Right hindlimb (tissue), 1 donor: Measurements from ENCODE around the gene NEUROG1.

Experiments
- DNase-seq: peaks from one replicate; pipeline ENCODE4 v3.0.0-alpha.2; 2018

The NEUROG1 gene

DNA sequence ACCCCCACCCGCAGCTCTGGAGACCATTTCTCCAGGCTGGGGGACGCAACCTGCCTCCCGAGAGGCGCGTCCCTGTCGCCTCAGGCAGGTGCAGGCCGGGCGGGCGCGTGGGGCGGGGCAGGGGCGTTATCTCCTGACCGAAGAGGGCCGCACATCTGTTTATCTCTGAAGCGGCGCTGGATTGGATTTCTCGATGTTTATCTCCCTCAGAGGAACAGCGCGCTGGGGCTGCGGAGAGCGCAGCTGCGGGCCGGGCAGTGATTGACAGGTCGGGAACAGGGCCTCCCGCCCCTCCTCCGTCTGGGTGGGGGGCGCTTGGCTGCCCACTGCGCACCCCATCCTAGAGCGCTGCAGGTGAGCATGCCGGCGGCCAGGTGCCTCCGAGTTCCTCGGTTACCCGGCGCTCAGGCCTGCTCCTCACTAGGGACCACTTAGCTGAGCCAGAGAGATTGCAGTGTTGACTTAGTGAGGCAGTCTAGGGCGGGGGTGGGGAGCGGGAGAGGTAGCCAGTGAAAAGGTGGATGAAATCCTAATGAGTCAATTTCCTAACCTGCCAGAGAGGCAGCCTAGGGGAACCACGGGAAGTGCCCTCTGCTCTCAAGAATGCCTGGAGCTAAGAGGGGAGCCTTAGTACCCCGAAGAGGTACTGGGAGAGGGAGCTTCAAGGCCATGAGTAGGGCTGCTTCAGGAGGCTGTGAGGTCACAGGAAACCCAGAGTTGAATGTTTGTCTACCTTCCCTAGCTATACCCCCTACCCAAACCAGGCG is 44.0 kb downstream of the NEUROG1 start:
- DNase-seq = no peak

DNA sequence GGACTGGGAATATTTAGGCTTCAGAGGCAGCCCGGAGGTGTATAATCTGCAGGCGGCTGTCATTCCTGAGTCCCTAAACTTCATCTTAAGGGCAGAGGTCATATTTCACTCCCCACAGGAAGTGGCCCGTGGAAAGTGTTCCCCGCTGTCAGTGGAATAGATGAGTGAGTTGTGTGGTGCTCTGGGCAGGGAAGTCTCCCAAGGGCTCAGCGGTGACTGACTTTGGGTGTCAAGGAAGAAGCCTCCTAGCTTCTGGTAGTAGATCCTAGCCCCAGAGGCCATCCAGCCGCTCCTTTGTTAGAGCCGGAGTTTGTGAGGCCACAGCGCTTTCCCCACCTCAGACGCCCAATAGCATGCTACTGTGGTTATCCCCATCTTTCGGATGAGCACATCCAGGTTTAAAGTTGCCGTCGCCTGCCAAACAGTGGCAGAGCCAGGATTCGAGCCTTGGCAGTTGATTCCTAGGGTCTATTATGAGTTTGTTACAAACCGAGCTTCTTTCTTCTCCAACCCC is 44.7 kb downstream of the NEUROG1 start:
- DNase-seq = no peak

DNA sequence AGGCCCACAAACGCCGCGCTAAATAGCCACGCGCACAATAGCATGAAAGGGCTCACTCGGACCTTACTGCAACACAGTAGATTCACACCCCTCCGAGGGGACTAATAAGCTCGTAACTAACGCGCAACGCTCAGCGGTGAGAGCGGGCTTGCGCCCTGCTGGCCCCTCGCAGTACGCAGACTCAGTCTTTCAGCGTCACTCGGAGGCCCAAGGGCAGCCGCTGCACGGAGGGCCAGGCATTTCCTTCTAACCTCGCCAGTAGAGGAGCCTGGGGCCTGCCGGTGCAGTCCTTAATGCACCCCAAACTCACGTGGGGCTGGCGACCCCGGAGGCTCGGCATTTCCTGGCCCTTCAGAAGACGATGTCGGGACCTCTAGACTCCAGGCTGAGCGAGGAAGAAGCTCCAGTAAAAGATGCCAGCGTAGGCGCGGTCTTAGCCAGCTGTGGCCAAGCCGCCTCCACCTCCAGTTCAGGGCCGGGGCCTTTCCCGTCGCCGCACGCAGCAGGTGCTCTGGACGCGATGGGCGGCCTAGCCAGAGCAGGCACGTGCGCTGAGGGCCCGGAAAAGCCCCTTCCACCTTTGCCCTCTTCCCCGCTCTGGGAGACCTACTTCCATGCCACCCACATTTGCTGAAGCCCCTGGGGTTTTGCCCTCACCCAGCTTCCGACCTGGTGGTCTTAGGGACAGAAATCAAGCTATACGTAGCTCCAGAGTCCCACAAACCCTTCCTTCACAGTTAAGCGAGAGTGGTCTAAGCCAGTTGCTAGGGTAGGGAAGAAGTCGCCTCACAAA is 45.3 kb downstream of the NEUROG1 start:
- no peak for DNase-seq

DNA sequence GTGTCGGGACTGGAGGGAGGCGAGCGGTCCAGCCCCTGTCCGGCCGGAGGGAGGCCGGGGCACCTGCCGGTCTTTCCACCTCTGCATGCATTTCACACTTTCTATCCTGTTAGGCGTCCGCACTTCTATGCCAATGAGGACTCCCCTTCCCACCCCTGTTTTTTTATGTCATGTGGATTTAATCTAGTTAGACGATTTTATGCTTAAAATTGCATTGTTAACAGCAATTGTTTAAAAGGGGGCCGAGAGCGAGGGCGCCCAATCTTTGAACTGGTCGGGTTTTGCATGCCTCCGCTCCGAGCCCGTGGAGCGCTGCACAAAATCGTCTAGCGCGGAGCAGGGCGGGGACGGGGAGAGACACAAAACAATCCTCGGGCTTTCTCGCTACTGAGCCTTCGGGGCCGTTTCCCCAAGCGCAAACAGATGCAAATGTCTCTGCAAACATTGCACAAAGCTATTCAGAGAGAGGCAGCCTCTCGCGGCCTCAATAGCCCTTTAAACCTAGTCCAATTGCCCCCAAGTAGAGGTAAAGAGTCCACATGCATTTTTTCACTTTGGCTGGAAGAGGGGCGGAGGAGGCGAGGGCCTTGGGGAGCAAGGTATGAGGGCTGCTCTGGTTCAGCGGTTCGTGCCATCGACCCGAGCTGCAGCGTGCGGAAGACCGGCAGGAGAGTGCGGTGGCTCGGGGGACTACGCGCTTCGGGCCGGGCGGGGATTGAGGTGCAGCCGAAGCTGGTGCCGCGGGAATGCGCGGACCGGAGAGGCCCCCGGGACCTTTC is 46.1 kb downstream of the NEUROG1 start:
- no peak for DNase-seq

DNA sequence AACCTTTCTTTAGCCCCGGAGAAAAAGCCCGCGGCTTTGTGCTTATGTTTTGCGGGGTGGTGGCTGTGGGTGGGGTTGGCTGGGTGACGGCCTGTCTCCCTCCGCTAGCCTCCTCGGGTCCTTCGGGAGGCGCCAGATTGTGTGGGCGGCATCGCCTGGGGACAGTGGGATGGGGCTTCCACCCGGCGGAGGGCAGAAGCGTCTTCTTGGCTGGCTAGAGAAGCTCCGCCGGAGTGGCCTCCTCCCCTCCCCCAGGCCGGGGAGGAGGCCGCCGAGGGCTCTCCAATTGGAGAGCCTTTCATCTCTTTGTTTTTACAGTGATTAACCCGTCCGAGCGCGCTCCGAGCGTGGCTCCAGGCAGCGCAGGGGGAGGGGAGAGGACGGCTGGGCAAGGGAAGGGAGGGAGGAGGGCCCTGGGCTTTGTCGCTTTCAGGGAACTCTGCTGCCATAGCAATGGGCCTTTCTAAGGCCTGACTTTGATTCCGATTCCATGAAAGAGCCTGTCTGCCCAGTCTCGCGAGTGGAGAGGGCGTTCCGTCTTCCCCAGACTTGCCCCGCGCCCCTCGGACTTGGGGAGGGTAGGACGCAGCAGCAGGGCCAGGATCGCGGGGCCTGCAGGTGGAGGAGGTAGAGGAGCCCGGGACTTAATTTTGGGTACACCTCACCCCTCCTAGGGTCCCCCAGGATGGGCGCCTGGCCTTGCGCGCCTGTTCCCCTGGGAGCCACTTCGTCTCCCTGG is 46.9 kb downstream of the NEUROG1 start:
- DNase-seq = no peak

DNA sequence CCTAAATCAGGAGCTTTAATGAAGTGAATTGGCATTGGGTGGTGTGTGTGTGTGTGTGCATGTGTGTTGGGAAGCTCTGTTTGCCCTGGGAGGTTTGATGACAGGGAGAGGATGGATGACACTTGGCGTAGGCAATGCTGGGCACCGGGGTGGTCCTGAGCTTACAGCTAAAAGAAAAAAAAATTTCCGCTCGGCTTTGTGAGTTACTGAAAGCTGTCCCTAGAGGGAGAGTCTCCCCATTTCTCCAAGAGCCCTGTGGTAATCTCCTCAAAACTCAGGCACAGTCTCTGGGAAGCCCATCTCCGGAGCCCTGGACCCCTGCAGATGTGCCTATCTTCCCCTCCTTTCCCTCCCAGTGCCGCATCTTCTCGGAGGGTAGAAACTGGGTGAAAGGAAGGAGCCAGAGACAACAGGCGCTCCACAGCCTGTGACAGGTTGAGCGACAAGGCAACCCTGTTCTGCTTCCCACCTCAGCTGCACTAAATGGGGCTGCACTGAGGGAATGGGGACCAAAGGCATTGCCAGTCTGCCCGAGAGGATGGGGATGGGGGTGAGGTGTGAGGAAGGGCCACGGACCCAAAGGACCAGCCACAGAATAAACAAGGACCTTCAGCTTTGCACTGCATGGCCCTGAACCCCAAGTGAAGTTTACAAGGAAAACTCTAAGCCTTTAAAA is 47.8 kb downstream of the NEUROG1 start:
- DNase-seq = no peak

DNA sequence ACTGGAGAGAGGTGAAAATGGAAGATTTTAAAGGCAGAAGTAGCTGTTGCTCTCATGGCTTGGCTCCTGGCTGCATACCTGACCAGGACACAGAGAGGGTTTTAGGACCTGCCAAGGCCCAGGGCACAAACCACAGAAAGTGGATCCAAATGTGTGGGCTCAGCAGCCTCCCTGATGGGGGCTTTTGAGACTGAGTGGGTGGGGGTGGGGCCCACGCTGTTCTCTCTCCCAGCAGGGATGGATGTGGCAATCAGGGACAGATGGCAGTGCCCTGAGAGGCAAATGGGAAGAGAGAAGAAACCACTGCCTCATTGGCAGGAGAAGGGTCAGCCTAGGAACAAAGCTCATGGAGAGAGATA is 48.7 kb downstream of the NEUROG1 start:
- no peak for DNase-seq

DNA sequence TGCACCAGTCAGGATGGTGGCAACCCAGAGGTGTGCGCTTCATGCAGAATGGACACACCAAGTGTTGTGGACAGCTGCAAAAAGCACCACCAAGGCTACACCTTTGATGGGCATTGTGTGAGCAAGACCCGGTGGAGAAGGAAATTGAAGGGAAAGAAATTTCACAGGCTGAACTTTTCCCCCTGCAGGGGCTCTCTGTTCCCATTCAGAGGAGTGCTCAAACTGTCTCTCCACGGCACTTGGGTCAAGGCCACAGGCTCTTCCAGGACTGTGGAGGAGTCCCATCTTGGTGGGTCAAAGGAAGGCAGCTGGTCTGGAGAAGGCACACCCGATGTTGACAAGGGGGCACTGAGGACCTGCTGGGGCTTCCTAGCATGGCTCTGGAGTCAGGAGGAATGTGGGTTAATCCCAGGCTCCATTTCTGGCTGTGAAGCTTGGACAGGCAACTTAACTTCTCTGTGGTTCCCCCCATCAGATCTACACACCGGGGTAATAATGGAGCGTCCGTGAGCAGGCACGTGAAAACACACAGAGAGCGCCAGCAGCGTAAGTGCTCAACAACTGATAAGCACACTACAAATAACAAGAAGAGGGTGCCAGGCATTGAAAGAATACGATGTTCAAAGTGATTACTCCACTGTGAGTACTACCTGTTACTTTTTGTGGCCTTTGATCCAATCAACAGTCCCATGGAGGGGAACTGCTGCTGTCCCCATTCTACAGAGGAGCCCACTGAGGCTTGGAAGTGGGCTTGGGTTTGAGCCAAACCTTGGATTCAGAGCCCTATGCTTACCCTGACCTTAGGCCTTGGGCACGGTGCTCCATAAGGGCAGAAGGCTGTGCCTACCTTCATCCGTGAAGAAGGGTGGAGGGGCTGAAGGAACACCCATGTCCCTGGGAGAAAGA is 49.4 kb downstream of the NEUROG1 start:
- DNase-seq = no peak

DNA sequence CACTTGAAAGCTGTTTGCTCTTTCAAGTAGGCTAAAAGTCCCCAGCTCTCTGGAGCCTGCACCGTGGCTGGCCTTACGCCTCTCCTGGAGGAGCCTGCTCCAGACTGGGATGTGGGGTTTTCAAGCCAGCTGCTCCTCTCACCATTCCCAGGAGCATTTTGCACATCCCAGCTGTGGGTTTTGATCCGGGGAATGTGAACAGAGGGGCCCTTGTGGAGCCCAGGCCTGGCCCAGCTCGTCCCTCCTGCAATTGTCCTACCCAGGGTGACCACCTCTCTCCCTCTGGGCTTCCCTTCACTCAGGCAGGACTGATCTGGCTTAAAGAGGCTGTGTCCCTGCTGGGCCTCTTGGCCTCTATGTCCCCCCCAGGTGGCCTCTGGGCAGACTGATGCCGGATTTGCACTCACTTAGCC is 51.1 kb downstream of the NEUROG1 start:
- DNase-seq = no peak
